Osteoblast (primary cell): Measurements from ENCODE around the gene LRRC75B. TPM values are rescaled to one million over a fixed set of nuclear protein-coding genes. Genes with fewer than 3 reads are reported as not detected.
"Not testable (repeated sequence)": the region's sequence is repeated elsewhere in the genome, so short reads cannot be mapped to it uniquely, and the experiment has no call there.

Experiments
- DNase-seq: peaks from one replicate; pipeline ENCODE4 v3.0.0; 2011; ENCODE audit warnings: low spot score, mixed read lengths; ENCODE audit not compliant: insufficient read length; ENCODE audit errors: missing footprints
- H2AFZ ChIP-seq: 2 replicates; pipeline ENCODE4 v1.6.0; 2011; ENCODE audit warnings: mild to moderate bottlenecking, low read length
- H3K27ac ChIP-seq: 2 replicates; pipeline ENCODE4 v1.5.1; 2011; ENCODE audit warnings: mild to moderate bottlenecking, low read depth, low read length, moderate library complexity
- H3K27me3 ChIP-seq: 2 replicates; pipeline ENCODE4 v1.6.0; 2012; ENCODE audit warnings: mild to moderate bottlenecking, control low read depth, inconsistent platforms, low read length, moderate library complexity; ENCODE audit not compliant: insufficient read depth
- H3K36me3 ChIP-seq: 2 replicates; pipeline ENCODE4 v1.5.1; 2011; ENCODE audit warnings: mild to moderate bottlenecking, low read length, control low read depth, moderate library complexity; ENCODE audit not compliant: insufficient read depth
- H3K4me1 ChIP-seq: 2 replicates; pipeline ENCODE4 v1.5.1; 2011; ENCODE audit warnings: mild to moderate bottlenecking, low read length, control low read depth, moderate library complexity; ENCODE audit not compliant: insufficient read depth
- H3K4me2 ChIP-seq: 2 replicates; pipeline ENCODE4 v1.6.0; 2011; ENCODE audit warnings: mild to moderate bottlenecking, low read length; ENCODE audit not compliant: insufficient read depth
- H3K4me3 ChIP-seq: fragments of 200-600 bp; sonication (generic); 3 replicates; pipeline ENCODE4 v1.5.1; 2012; ENCODE audit warnings: mild to moderate bottlenecking, low read length, inconsistent platforms; ENCODE audit not compliant: insufficient read depth
- H3K79me2 ChIP-seq: 2 replicates; pipeline ENCODE4 v1.6.0; 2012; ENCODE audit warnings: mild to moderate bottlenecking, low read length, control low read depth, inconsistent platforms; ENCODE audit not compliant: insufficient read depth
- H3K9me3 ChIP-seq: 2 replicates; pipeline ENCODE4 v1.5.1; 2011; ENCODE audit warnings: low read depth, low read length, control low read depth
- H4K20me1 ChIP-seq: 2 replicates; pipeline ENCODE4 v1.6.0; 2012; ENCODE audit warnings: mild to moderate bottlenecking, low read length, control low read depth; ENCODE audit not compliant: insufficient read depth
- CTCF ChIP-seq: IDR thresholded peaks from 2 replicates; pipeline ENCODE4 v1.5.1; 2011; ENCODE audit warnings: mild to moderate bottlenecking, low read depth, low read length, moderate library complexity; ENCODE audit errors: extremely low read depth
- total RNA-seq: library from RNA; depleted of rRNA; stranded (reverse); fragments of >200 nt; gene quantifications from 2 replicates; pipeline ENCODE4 v1.2.3, GENCODE V29; 2012

Gene LRRC75B
- total RNA-seq, 1 donor: 5.1 TPM

GRCh38 chr22:24630812-24631427, 38.0 kb upstream of the LRRC75B start:
- H3K79me2 ChIP-seq, H3K27ac ChIP-seq, DNase-seq, H2AFZ ChIP-seq, H3K27me3 ChIP-seq, H4K20me1 ChIP-seq, H3K4me2 ChIP-seq, H3K36me3 ChIP-seq, H3K9me3 ChIP-seq, H3K4me1 ChIP-seq, H3K4me3 ChIP-seq: not testable (repeated sequence)

- H4K20me1 ChIP-seq, H3K9me3 ChIP-seq, H3K4me2 ChIP-seq, H3K27ac ChIP-seq, H2AFZ ChIP-seq, H3K79me2 ChIP-seq, H3K27me3 ChIP-seq, H3K4me1 ChIP-seq, DNase-seq, H3K36me3 ChIP-seq, H3K4me3 ChIP-seq: not testable (repeated sequence)
- peak; percentile 25 for TF ChIP-seq CTCF
Observed at GRCh38 chr22:24629069-24629468, 36.2 kb upstream of the LRRC75B start.

- not testable (repeated sequence) for H4K20me1 ChIP-seq, H3K79me2 ChIP-seq, H3K4me3 ChIP-seq, H3K4me2 ChIP-seq, H3K4me1 ChIP-seq, H2AFZ ChIP-seq, H3K27me3 ChIP-seq, H3K36me3 ChIP-seq, DNase-seq, H3K9me3 ChIP-seq, H3K27ac ChIP-seq
Observed at GRCh38 chr22:24627911-24628310, 35.0 kb upstream of the LRRC75B start.

- H3K9me3 ChIP-seq, H3K27ac ChIP-seq, H4K20me1 ChIP-seq, H3K4me2 ChIP-seq, H3K27me3 ChIP-seq, H3K79me2 ChIP-seq, H3K4me1 ChIP-seq, H2AFZ ChIP-seq, H3K36me3 ChIP-seq, H3K4me3 ChIP-seq: not testable (repeated sequence)
- DNase-seq: peak; percentile 22
Observed at GRCh38 chr22:24622596-24622995, 29.7 kb upstream of the LRRC75B start.

GRCh38 chr22:24621244-24621643, 28.4 kb upstream of the LRRC75B start:
- H3K27ac ChIP-seq, H3K4me2 ChIP-seq, H3K4me1 ChIP-seq, H3K79me2 ChIP-seq, H3K4me3 ChIP-seq, DNase-seq, H4K20me1 ChIP-seq, H3K36me3 ChIP-seq, H2AFZ ChIP-seq, H3K27me3 ChIP-seq, H3K9me3 ChIP-seq: not testable (repeated sequence)

GRCh38 chr22:24614794-24615193, 21.9 kb upstream of the LRRC75B start:
- not testable (repeated sequence) for H3K36me3 ChIP-seq, H4K20me1 ChIP-seq, H3K4me1 ChIP-seq, H3K79me2 ChIP-seq, H3K9me3 ChIP-seq, H3K4me2 ChIP-seq, H2AFZ ChIP-seq, H3K27ac ChIP-seq, H3K27me3 ChIP-seq, DNase-seq, H3K4me3 ChIP-seq

- H4K20me1 ChIP-seq, H3K4me3 ChIP-seq, H3K79me2 ChIP-seq, H3K4me2 ChIP-seq, DNase-seq, H3K27me3 ChIP-seq, H3K4me1 ChIP-seq, H3K9me3 ChIP-seq, H2AFZ ChIP-seq, H3K27ac ChIP-seq, H3K36me3 ChIP-seq: not testable (repeated sequence)
Observed at GRCh38 chr22:24609888-24610287, 17.0 kb upstream of the LRRC75B start.

GRCh38 chr22:24608327-24608726, 15.5 kb upstream of the LRRC75B start:
- H2AFZ ChIP-seq, H3K4me1 ChIP-seq, H4K20me1 ChIP-seq, H3K79me2 ChIP-seq, H3K27me3 ChIP-seq, H3K36me3 ChIP-seq, H3K4me3 ChIP-seq, H3K4me2 ChIP-seq, H3K27ac ChIP-seq, H3K9me3 ChIP-seq, DNase-seq: not testable (repeated sequence)
